SK-N-SH (cell line): ENCODE data around the gene SCYGR3. TPM values are rescaled to one million over a fixed set of nuclear protein-coding genes. Genes with fewer than 3 reads are reported as not detected.

Source experiments
- CHD2 ChIP-seq: fragments of 150-350 bp; IDR thresholded peaks from 2 replicates; pipeline ENCODE4 v1.6.1; 2018; ENCODE audit warnings: low read length; ENCODE audit not compliant: partially characterized antibody
- FOXJ3 ChIP-seq: sonication (generic); formaldehyde crosslinking; IDR thresholded peaks from 2 replicates; pipeline ENCODE4 v1.5.1; 2020; ENCODE audit warnings: mild to moderate bottlenecking, missing genetic modification reagents
- PBX3 ChIP-seq: IDR thresholded peaks from 2 replicates; pipeline ENCODE4; 2012
- TEAD4 ChIP-seq: IDR thresholded peaks from 2 replicates; pipeline ENCODE4 v1.4.0; 2012; ENCODE audit warnings: mild to moderate bottlenecking, borderline replicate concordance; ENCODE audit not compliant: insufficient read depth
- YY1 ChIP-seq: IDR thresholded peaks from 2 replicates; pipeline ENCODE4 v1.4.0; 2012; ENCODE audit warnings: low read depth, mild to moderate bottlenecking
- polyA plus RNA-seq, 3 experiments: library from polyadenylated mRNA; depleted of rRNA; stranded (reverse); fragments of >200 nt; gene quantifications; 2 replicates each; pipeline ENCODE4 v1.2.3, GENCODE V29; 2012

Gene SCYGR3
- polyA plus RNA-seq, 1 of the 3 experiments (the other 2 are of a cell fraction): not detected

GRCh38 chr2:227565080-227565479 lies 49.6 kb downstream of the SCYGR3 start (continued):
- no peak for TF ChIP-seq PBX3
- TF ChIP-seq TEAD4: no peak
- TF ChIP-seq CHD2: no peak
- TF ChIP-seq FOXJ3: no peak
- no peak for TF ChIP-seq YY1

Other genes with a start within 250 kb of the SCYGR3 start
- 0.03 and 0.13 TPM in 2 replicates for gene TM4SF20, start 235.5 kb downstream of the SCYGR3 start, polyA plus RNA-seq (2012; rRNA removed)
- not detected in 2 replicates for gene SCYGR1, start 226.9 kb downstream of the SCYGR3 start, polyA plus RNA-seq (2012; rRNA removed)
- 42.3 and 62.7 TPM in 2 replicates for gene AGFG1, start 142.7 kb downstream of the SCYGR3 start, polyA plus RNA-seq (2012; rRNA removed)
- not detected in 2 replicates for gene SCYGR2, start 15.9 kb downstream of the SCYGR3 start, polyA plus RNA-seq (2012; rRNA removed)
- not detected in 2 replicates for gene SCYGR4, start 2.7 kb upstream of the SCYGR3 start, polyA plus RNA-seq (2012; rRNA removed)
- not detected in 2 replicates for gene SCYGR5, start 52.0 kb upstream of the SCYGR3 start, polyA plus RNA-seq (2012; rRNA removed)
- 0.02 and 0.13 TPM in 2 replicates for gene SLC19A3, start 103.2 kb upstream of the SCYGR3 start, polyA plus RNA-seq (2012; rRNA removed)
- not detected in 2 replicates for gene SCYGR6, start 109.9 kb upstream of the SCYGR3 start, polyA plus RNA-seq (2012; rRNA removed)
- gene SCYGR7, start 113.5 kb upstream of the SCYGR3 start, polyA plus RNA-seq (2012; rRNA removed): not detected in 2 replicates
- gene SCYGR8, start 131.1 kb upstream of the SCYGR3 start, polyA plus RNA-seq (2012; rRNA removed): not detected in 2 replicates
- 0.12 TPM in 1 of 2 replicates, not detected in the other for gene CCL20, start 199.0 kb upstream of the SCYGR3 start, polyA plus RNA-seq (2012; rRNA removed)